Stimulated activated effector memory CD8-positive, alpha-beta T cell treated with anti-CD3 and anti-CD28 coated beads, Interleukin-12 subunit alpha, Interleukin-12 subunit beta, amount 100 ng/mL, for 72 hours (primary cell): ENCODE data around the gene PEX7.
"Not testable (repeated sequence)": the region's sequence is repeated elsewhere in the genome, so short reads cannot be mapped to it uniquely, and the experiment has no call there.

Experiments
- ATAC-seq: fragments of 150-1000 bp; cut with Tn5 transposase; 2 replicates; pipeline ENCODE4 v1.10.0; 2021
- DNase-seq, 2 donors: peaks; one replicate each; pipeline ENCODE4 v3.0.0; 2021 to 2022; ENCODE audit warnings: low spot score in 2 of 2
- H3K27ac Mint-ChIP-seq: one replicate; pipeline ENCODE4 v1.8.0; 2022; ENCODE audit warnings: mild to moderate bottlenecking, mixed read lengths
- H3K36me3 Mint-ChIP-seq: one replicate; pipeline ENCODE4 v1.8.0; 2022; ENCODE audit warnings: mild to moderate bottlenecking, mixed read lengths
- H3K4me1 Mint-ChIP-seq: one replicate; pipeline ENCODE4 v1.8.0; 2022; ENCODE audit warnings: mixed read lengths
- H3K4me3 Mint-ChIP-seq: one replicate; pipeline ENCODE4 v1.8.0; 2022; ENCODE audit warnings: mild to moderate bottlenecking, mixed read lengths
- H3K9me3 Mint-ChIP-seq: one replicate; pipeline ENCODE4 v1.8.0; 2022; ENCODE audit warnings: mixed read lengths

PEX7 gene

GRCh38 chr6:136849979-136850563 lies 27.7 kb downstream of the PEX7 start:
- H3K36me3 Mint-ChIP-seq: peaks cover 12% of the 10 kb centered on the region
- ATAC-seq, H3K4me3 Mint-ChIP-seq, H3K27ac Mint-ChIP-seq, H3K4me1 Mint-ChIP-seq, H3K9me3 Mint-ChIP-seq, DNase-seq: not testable (repeated sequence)

GRCh38 chr6:136859430-136859829 lies 37.0 kb downstream of the PEX7 start:
- Mint-ChIP-seq H3K4me3 (no peak overlapping the region), H3K9me3 (no peaks in the 10 kb centered on the region), H3K27ac (no peak overlapping the region), H3K4me1 (no peaks in the 10 kb centered on the region), H3K36me3 (peaks cover 6% of the 10 kb centered on the region)
- DNase-seq: no peak
- no peak for ATAC-seq

- Mint-ChIP-seq H3K27ac (no peak overlapping the region), H3K36me3 (peaks cover 5% of the 10 kb centered on the region), H3K4me3 (no peak overlapping the region), H3K9me3 (no peaks in the 10 kb centered on the region), H3K4me1 (no peaks in the 10 kb centered on the region)
- DNase-seq: no peak
- ATAC-seq: no peak
Measured at GRCh38 chr6:136860043-136860442, 37.7 kb downstream of the PEX7 start.

GRCh38 chr6:136862662-136863061 lies 40.3 kb downstream of the PEX7 start:
- no peak overlapping the region for H3K27ac Mint-ChIP-seq

GRCh38 chr6:136863752-136864151 lies 41.4 kb downstream of the PEX7 start:
- Mint-ChIP-seq H3K4me3 (no peak overlapping the region), H3K9me3 (no peaks in the 10 kb centered on the region), H3K27ac (no peak overlapping the region), H3K4me1 (no peaks in the 10 kb centered on the region), H3K36me3 (no peaks in the 10 kb centered on the region)
- ATAC-seq: no peak
- no peak for DNase-seq

More at GRCh38 chr6:136862662-136863061, 40.3 kb downstream of the PEX7 start:
- H3K4me3 Mint-ChIP-seq: no peak overlapping the region
- DNase-seq (no peak), ATAC-seq (no peak)
- no peaks in the 10 kb centered on the region for H3K9me3 Mint-ChIP-seq
- H3K4me1 Mint-ChIP-seq: no peaks in the 10 kb centered on the region
- H3K36me3 Mint-ChIP-seq: no peaks in the 10 kb centered on the region

GRCh38 chr6:136864676-136865075 lies 42.3 kb downstream of the PEX7 start:
- DNase-seq: no peak
- no peak for ATAC-seq
- H3K4me1 Mint-ChIP-seq: no peaks in the 10 kb centered on the region
- H3K27ac Mint-ChIP-seq: no peak overlapping the region
- H3K36me3 Mint-ChIP-seq: no peaks in the 10 kb centered on the region
- no peak overlapping the region for H3K4me3 Mint-ChIP-seq
- no peaks in the 10 kb centered on the region for H3K9me3 Mint-ChIP-seq

- Mint-ChIP-seq H3K4me1 (no peaks in the 10 kb centered on the region), H3K27ac (no peak overlapping the region), H3K9me3 (no peaks in the 10 kb centered on the region), H3K4me3 (no peak overlapping the region), H3K36me3 (peaks cover 12% of the 10 kb centered on the region)
- ATAC-seq: no peak
- no peak for DNase-seq
Measured at GRCh38 chr6:136866872-136867416, 44.6 kb downstream of the PEX7 start.

- Mint-ChIP-seq H3K4me1 (no peaks in the 10 kb centered on the region), H3K27ac (no peak overlapping the region), H3K36me3 (peaks cover 24% of the 10 kb centered on the region), H3K9me3 (peaks cover 8% of the 10 kb centered on the region), H3K4me3 (no peak overlapping the region)
- DNase-seq (no peak), ATAC-seq (no peak)
Measured at GRCh38 chr6:136869451-136869850, 47.1 kb downstream of the PEX7 start.

GRCh38 chr6:136873748-136874147 lies 51.4 kb downstream of the PEX7 start:
- Mint-ChIP-seq H3K4me3 (no peak overlapping the region), H3K27ac (no peak overlapping the region), H3K4me1 (no peaks in the 10 kb centered on the region), H3K36me3 (peaks cover 28% of the 10 kb centered on the region), H3K9me3 (peaks cover 8% of the 10 kb centered on the region)
- DNase-seq (no peak), ATAC-seq (no peak)

- not testable (repeated sequence) for ATAC-seq, H3K4me3 Mint-ChIP-seq, H3K9me3 Mint-ChIP-seq, H3K27ac Mint-ChIP-seq, H3K4me1 Mint-ChIP-seq, DNase-seq
- H3K36me3 Mint-ChIP-seq: peaks cover 19% of the 10 kb centered on the region
Measured at GRCh38 chr6:136876469-136876868, 54.1 kb downstream of the PEX7 start.

GRCh38 chr6:136880748-136881460 lies 58.5 kb downstream of the PEX7 start:
- DNase-seq: no peak
- Mint-ChIP-seq H3K27ac (no peak overlapping the region), H3K4me1 (peaks cover 6% of the 10 kb centered on the region), H3K9me3 (no peaks in the 10 kb centered on the region), H3K4me3 (no peak overlapping the region), H3K36me3 (no peaks in the 10 kb centered on the region)
- no peak for ATAC-seq

GRCh38 chr6:136886091-136886490 lies 63.7 kb downstream of the PEX7 start:
- H3K36me3 Mint-ChIP-seq: no peaks in the 10 kb centered on the region
- peak; percentile 63 for ATAC-seq
- H3K9me3 Mint-ChIP-seq: no peaks in the 10 kb centered on the region
- H3K4me3 Mint-ChIP-seq: no peak overlapping the region
- no peak for DNase-seq
- no peaks in the 10 kb centered on the region for H3K4me1 Mint-ChIP-seq
- no peak overlapping the region for H3K27ac Mint-ChIP-seq

GRCh38 chr6:136887953-136888352 lies 65.6 kb downstream of the PEX7 start:
- ATAC-seq (no peak), DNase-seq (no peak)
- no peaks in the 10 kb centered on the region for H3K36me3 Mint-ChIP-seq
- no peaks in the 10 kb centered on the region for H3K9me3 Mint-ChIP-seq
- no peak overlapping the region for H3K27ac Mint-ChIP-seq
- no peaks in the 10 kb centered on the region for H3K4me1 Mint-ChIP-seq
- H3K4me3 Mint-ChIP-seq: no peak overlapping the region

- no peaks in the 10 kb centered on the region for H3K9me3 Mint-ChIP-seq
- no peak for DNase-seq
- H3K4me1 Mint-ChIP-seq: no peaks in the 10 kb centered on the region
- H3K36me3 Mint-ChIP-seq: no peaks in the 10 kb centered on the region
- no peak for ATAC-seq
- no peak overlapping the region for H3K27ac Mint-ChIP-seq
- H3K4me3 Mint-ChIP-seq: no peak overlapping the region
Measured at GRCh38 chr6:136889271-136890193, 67.1 kb downstream of the PEX7 start.

- no peak for ATAC-seq
- Mint-ChIP-seq H3K4me3 (no peak overlapping the region), H3K36me3 (no peaks in the 10 kb centered on the region), H3K4me1 (no peaks in the 10 kb centered on the region), H3K9me3 (no peaks in the 10 kb centered on the region), H3K27ac (no peak overlapping the region)
- no peak for DNase-seq
Measured at GRCh38 chr6:136890194-136890839, 67.9 kb downstream of the PEX7 start.
